HepG2 (cell line): ENCODE data around the gene GBE1. TPM values are rescaled to one million over a fixed set of nuclear protein-coding genes. Genes with fewer than 3 reads are reported as not detected.
A peak's percentile ranks its signal among the peaks of the same experiment; 100 is the strongest.

Experiments used
- ATAC-seq: fragments of 200-7000 bp; cut with Tn5 transposase; 3 replicates; pipeline ENCODE4 v1.9.1; 2020; ENCODE audit warnings: mild to moderate bottlenecking, moderate library complexity
- BruUV-seq: library from RNA; stranded (reverse); fragments of 400-500 nt; replicated peaks from 2 replicates; lab custom pipeline; 2021; lab: Mats Ljungman, UMichigan
- CTCF ChIA-PET: fragments of 300-600 bp; formaldehyde crosslinking; extraction: SDS; loops from one replicate; lab custom pipeline; 2021; ENCODE audit warnings: low total read pairs, inconsistent platforms, low intra/inter-chr PET ratio; lab: Yijun Ruan, JAX
- POLR2A ChIA-PET: fragments of 350-600 bp; sonication (Branson Sonifier 250); formaldehyde crosslinking; loops from one replicate; lab custom pipeline; 2020; ENCODE audit warnings: antibody characterized with exemption, inconsistent platforms; lab: Yijun Ruan, JAX
- DNase-seq: peaks from one replicate; pipeline ENCODE4 v3.0.0-alpha.2; 2015; ENCODE audit warnings: low spot score
- FAIRE-seq: peaks from 3 replicates; lab custom pipeline; 2011; peaks lifted over from hg19 to GRCh38; lab: Jason Lieb, UNC
- H2AFZ ChIP-seq: one replicate; pipeline ENCODE4 v1.6.1; 2011; ENCODE audit warnings: low read length, inconsistent platforms
- H3K27ac ChIP-seq: fragments of 300-600 bp; 3 replicates; pipeline ENCODE4 v1.8.0; 2011; ENCODE audit warnings: mixed run types, mild to moderate bottlenecking, mixed read lengths, low read length, inconsistent platforms; ENCODE audit not compliant: insufficient read depth; ENCODE audit errors: extremely low read length
- H3K27me3 ChIP-seq, 2 experiments: fragments of 200-600 bp in 1 of 2; 2 replicates in 1 of 2; 3 replicates in 1 of 2; pipeline versions ENCODE4 v1.6.0 to v1.8.0; 2011; ENCODE audit warnings: low read length in 2 of 2, mild to moderate bottlenecking in 2 of 2, moderate library complexity in 2 of 2, inconsistent platforms in 1 of 2; ENCODE audit not compliant: insufficient read depth in 2 of 2, control insufficient read depth in 1 of 2
- H3K36me3 ChIP-seq, 2 experiments: fragments of 200-600 bp in 1 of 2; replicated peaks in 1 of 2; 2 replicates in 1 of 2; 3 replicates in 1 of 2; pipeline versions ENCODE4 v1.5.1 to v1.8.0; 2011; ENCODE audit warnings: low read length in 2 of 2, inconsistent platforms in 1 of 2; ENCODE audit not compliant: insufficient read depth in 2 of 2, control insufficient read depth in 1 of 2
- H3K4me1 ChIP-seq: 2 replicates; pipeline ENCODE4 v1.5.1; 2012; ENCODE audit warnings: low read length, inconsistent platforms; ENCODE audit not compliant: insufficient read depth
- H3K4me2 ChIP-seq: 2 replicates; pipeline ENCODE4 v1.6.0; 2011; ENCODE audit warnings: low read depth, low read length, inconsistent platforms
- H3K4me3 ChIP-seq, 3 experiments: fragments of 200-600 bp in 1 of 3; sonication (generic), shearing (Covaris generic) in 1 of 3; replicated peaks in 1 of 3; 2 replicates each; pipeline ENCODE4 v1.5.1; 2011 to 2016; ENCODE audit warnings: low read length in 3 of 3, inconsistent platforms in 2 of 3, low read depth in 2 of 3, mild to moderate bottlenecking in 2 of 3, control low read depth in 1 of 3, mixed read lengths in 1 of 3; ENCODE audit not compliant: insufficient read depth in 1 of 3
- H3K79me2 ChIP-seq: one replicate; pipeline ENCODE4 v1.6.1; 2011; ENCODE audit warnings: low read length, inconsistent platforms; ENCODE audit not compliant: insufficient read depth
- H3K9ac ChIP-seq: 2 replicates; pipeline ENCODE4 v1.6.0; 2011; ENCODE audit warnings: mild to moderate bottlenecking, low read depth, low read length, inconsistent platforms; ENCODE audit not compliant: insufficient read depth
- H3K9me3 ChIP-seq: 2 replicates; pipeline ENCODE4 v1.5.1; 2012; ENCODE audit warnings: mild to moderate bottlenecking, low read length
- H4K20me1 ChIP-seq: 2 replicates; pipeline ENCODE4 v1.6.0; 2011; ENCODE audit warnings: inconsistent platforms, mild to moderate bottlenecking, low read length, moderate library complexity; ENCODE audit not compliant: insufficient read depth
- CTCF ChIP-seq: sonication (generic); formaldehyde crosslinking; IDR thresholded peaks from 2 replicates; pipeline ENCODE4 v1.5.0; 2020; ENCODE audit warnings: mild to moderate bottlenecking, missing genetic modification reagents, moderate library complexity
- HBP1 ChIP-seq: IDR thresholded peaks from 2 replicates; pipeline ENCODE4 v1.6.1; 2016; ENCODE audit warnings: low read depth, control low read depth
- KLF12 ChIP-seq: sonication (generic); formaldehyde crosslinking; IDR thresholded peaks from 2 replicates; pipeline ENCODE4 v1.4.0; 2020; ENCODE audit warnings: missing genetic modification reagents, borderline replicate concordance
- MEIS2 ChIP-seq: sonication (generic); formaldehyde crosslinking; IDR thresholded peaks from 2 replicates; pipeline ENCODE4 v1.9.0; 2021; ENCODE audit warnings: mild to moderate bottlenecking, missing genetic modification reagents
- MTA3 ChIP-seq: sonication (generic); formaldehyde crosslinking; IDR thresholded peaks from 2 replicates; pipeline ENCODE4 v1.4.0; 2020; ENCODE audit warnings: missing genetic modification reagents
- PHF21A ChIP-seq: sonication (generic); formaldehyde crosslinking; IDR thresholded peaks from 2 replicates; pipeline ENCODE4 v1.5.0; 2020; ENCODE audit warnings: mild to moderate bottlenecking, missing genetic modification reagents
- RAD21 ChIP-seq: fragments of 450-650 bp; formaldehyde crosslinking; IDR thresholded peaks from 2 replicates; pipeline ENCODE4 v1.5.0; 2020; ENCODE audit warnings: mild to moderate bottlenecking
- RARA ChIP-seq: IDR thresholded peaks from 2 replicates; pipeline ENCODE4 v1.6.1; 2016; ENCODE audit warnings: missing genetic modification reagents, missing compliant biosample characterization
- RNF219 ChIP-seq: sonication (generic); formaldehyde crosslinking; IDR thresholded peaks from 2 replicates; pipeline ENCODE4 v1.5.0; 2020; ENCODE audit warnings: mild to moderate bottlenecking, missing genetic modification reagents
- SMC3 ChIP-seq: IDR thresholded peaks from 2 replicates; pipeline ENCODE4 v1.6.1; 2011; ENCODE audit warnings: low read length, improper control_type of control experiment
- STAG1 ChIP-seq: sonication (generic); formaldehyde crosslinking; IDR thresholded peaks from 2 replicates; pipeline ENCODE4 v1.4.0; 2020; ENCODE audit warnings: missing genetic modification reagents
- TCF12 ChIP-seq, 2 experiments: fragments of 450-650 bp in 1 of 2; sonication (generic) in 1 of 2; formaldehyde crosslinking in 1 of 2; IDR thresholded peaks; 2 replicates each; pipeline versions ENCODE4 v1.6.1 to v1.8.0; 2017 to 2022; ENCODE audit warnings: antibody characterized with exemption in 1 of 2, mild to moderate bottlenecking in 1 of 2, missing genetic modification reagents in 1 of 2, moderate library complexity in 1 of 2
- ZNF256 ChIP-seq: sonication (generic); formaldehyde crosslinking; conservative IDR thresholded peaks from 2 replicates; pipeline ENCODE4 v1.4.0; 2020; ENCODE audit warnings: missing genetic modification reagents
- ZNF512 ChIP-seq: sonication (generic); formaldehyde crosslinking; IDR thresholded peaks from 2 replicates; pipeline ENCODE4 v1.4.0; 2020; ENCODE audit warnings: mild to moderate bottlenecking, missing genetic modification reagents
- ZNF782 ChIP-seq: sonication (generic); formaldehyde crosslinking; IDR thresholded peaks from 2 replicates; pipeline ENCODE4 v1.4.0; 2020; ENCODE audit warnings: missing genetic modification reagents, mild to moderate bottlenecking, borderline replicate concordance
- ZNF891 ChIP-seq: sonication (generic); formaldehyde crosslinking; IDR thresholded peaks from 2 replicates; pipeline ENCODE4 v1.5.0; 2020; ENCODE audit warnings: mild to moderate bottlenecking, missing genetic modification reagents
- WGBS: methylation state at CpG from one replicate; pipeline ENCODE4 v1.1.6; 2017; ENCODE audit warnings: low lambda C conversion rate; 5-methylcytosine and 5-hydroxymethylcytosine counted together
- in situ Hi-C: cut with HindIII; loops from 2 replicates; pipeline ENCODE4 v1.10.0; 2017; ENCODE audit warnings: low pct_unique_long_range_greater_than_20kb; ENCODE audit not compliant: extremely low pct_ligation_motif_present
- intact Hi-C: fragments of 100-400 bp; cut with micrococcal nuclease; formaldehyde crosslinking; loops from one replicate; pipeline ENCODE4 v1.10.0; 2022; ENCODE audit not compliant: unreplicated experiment
- polyA plus RNA-seq, 8 experiments: library from polyadenylated mRNA; depleted of rRNA in 3 of 8; stranded (reverse) in 7 of 8; unstranded in 1 of 8; fragments of >200 nt; fragmentation: Illumina TruSeq in 4 of 8; extraction: Trizol in 4 of 8; gene quantifications; 2 replicates each; pipeline versions ENCODE4 v1.2.1 to v1.2.3, GENCODE V29; 2011 to 2016; ENCODE audit warnings: low read depth in 4 of 8, missing spikeins in 1 of 8, mixed read lengths in 1 of 8; ENCODE audit not compliant: insufficient read depth in 1 of 8
- total RNA-seq, 5 experiments: library from RNA; depleted of rRNA; stranded (reverse); fragments of >200 nt; fragmentation: Illumina TruSeq; extraction: Trizol; gene quantifications; 2 replicates each; pipeline ENCODE4 v1.2.3, GENCODE V29; 2016; ENCODE audit warnings: low read depth in 1 of 5

Gene GBE1
- total and polyA plus RNA-seq, 2 of the 13 experiments (the other 11 are each of a cell fraction or from before 2014, with no cell fraction given) = 22.9 to 36.1 TPM

GRCh38 chr3:81581966-81582599 is 179.4 kb downstream of the GBE1 start:
- no TSS peak for BruUV-seq
- Histone ChIP-seq H2AFZ (no peak overlapping the region), H3K27ac (no peak overlapping the region), H3K4me2 (no peak overlapping the region), H4K20me1 (no peaks in the 10 kb centered on the region), H3K27me3 (no peaks in the 10 kb centered on the region), H3K9me3 (no peaks in the 10 kb centered on the region), H3K4me1 (no peaks in the 10 kb centered on the region), H3K9ac (no peak overlapping the region), H3K79me2 (no peaks in the 10 kb centered on the region), H3K4me3 (no peak overlapping the region), H3K36me3 (peaks cover 0 to 9% of the 10 kb centered on the region in 2 experiments; a peak in 1 of 5 replicates)
- FAIRE-seq (no peak), DNase-seq (peak; percentile 20), ATAC-seq (peak; percentile 87)
- intact Hi-C loops = loop anchor here (1.0 to 10.0 kb wide), 3 partner anchors 61 to 1125 kb away; no protein-coding TSS in a partner anchor
- ChIA-PET POLR2A (no interaction called here), CTCF (interaction anchor here (1.7 kb wide), 1 partner anchor 61 kb away, joined by 7 read pairs; no protein-coding TSS in a partner anchor)
- in situ Hi-C loops = no loop called here
- WGBS = 49% methylated on average over 5 of the region's 5 CpGs
- no peak for TF ChIP-seq KLF12 (CRISPR knock-in tag)
- TF ChIP-seq RARA (CRISPR knock-in tag) = no peak
- TF ChIP-seq ZNF512 (CRISPR knock-in tag) = no peak
- TF ChIP-seq SMC3 = peak; percentile 44; the same call in 1 of the 2 replicates
- TF ChIP-seq RNF219 = no peak
- no peak for TF ChIP-seq PHF21A (CRISPR knock-in tag)
- peak; percentile 72 for TF ChIP-seq CTCF (CRISPR knock-in tag)
- no peak for TF ChIP-seq MEIS2 (CRISPR knock-in tag)
- no peak for TF ChIP-seq ZNF891 (CRISPR knock-in tag)
- TF ChIP-seq RAD21 = peak; percentile 25; the same call in 1 of the 2 replicates
- no peak for TF ChIP-seq ZNF782
- TF ChIP-seq TCF12 (IDR thresholded peaks at IDR 0.05) = no peak
- TF ChIP-seq TCF12 (CRISPR knock-in tag; IDR thresholded peaks at IDR 0.05) = no peak
- no peak for TF ChIP-seq HBP1 (CRISPR knock-in tag)
- TF ChIP-seq ZNF256 (CRISPR knock-in tag) = no peak
- TF ChIP-seq STAG1 = peak; percentile 72
- TF ChIP-seq MTA3 (CRISPR knock-in tag) = no peak
